HCT116 (cell line): Measurements from ENCODE around the gene PKN1. TPM values are rescaled to one million over a fixed set of nuclear protein-coding genes. Genes with fewer than 3 reads are reported as not detected.

ENCODE experiments used
- ATAC-seq: fragments of 200-7000 bp; cut with Tn5 transposase; 2 replicates; pipeline ENCODE4 v1.9.1; 2020; ENCODE audit warnings: mild to moderate bottlenecking, moderate library complexity
- BruUV-seq: library from RNA; stranded (reverse); fragments of 400-500 nt; replicated peaks from 2 replicates; lab custom pipeline; 2021; lab: Mats Ljungman, UMichigan
- CTCF ChIA-PET: fragments of 300-600 bp; sonication (Branson Sonifier 250); formaldehyde crosslinking; loops from one replicate; lab custom pipeline; 2021; ENCODE audit warnings: antibody characterized with exemption; lab: Charles Lee
- POLR2A ChIA-PET: fragments of 300-600, 350-600 bp; sonication (Branson Sonifier 250); formaldehyde crosslinking; loops from one replicate; lab custom pipeline; 2021; ENCODE audit warnings: antibody characterized with exemption; lab: Charles Lee
- RAD21 ChIA-PET, 2 experiments: fragments of 300-600 bp; sonication (Branson Sonifier 250); formaldehyde crosslinking; loops; one replicate each; lab custom pipeline; 2023; ENCODE audit warnings: low total read pairs in 2 of 2; ENCODE audit not compliant: uncharacterized antibody in 2 of 2, unreplicated experiment in 2 of 2, low non-redundant PET in 1 of 2; lab: Charles Lee
- DNase-seq: peaks from one replicate; pipeline ENCODE4 v3.0.0-alpha.2; 2010; ENCODE audit warnings: low read depth, low spot score
- H2AFZ ChIP-seq: fragments of 200-600 bp; shearing (Covaris generic), sonication (generic); 2 replicates; pipeline ENCODE4 v1.6.1; 2017; ENCODE audit warnings: low read depth, mixed run types, mixed read lengths, antibody characterized with exemption, low read length; ENCODE audit not compliant: poor library complexity, severe bottlenecking
- H3K27ac ChIP-seq: 2 replicates; pipeline ENCODE4 v1.5.1; 2012; ENCODE audit warnings: low read depth, low read length
- H3K27me3 ChIP-seq: fragments of 200-600 bp; sonication (generic); 2 replicates; pipeline ENCODE4 v1.6.1; 2016; ENCODE audit warnings: mixed run types, low read length, mixed read lengths; ENCODE audit not compliant: insufficient read depth
- H3K36me3 ChIP-seq, 2 experiments: fragments of 200-500 bp in 1 of 2; fragments of 200-600 bp in 1 of 2; sonication (Bioruptor generic) in 1 of 2; sonication (generic) in 1 of 2; 2 replicates each; pipeline versions ENCODE4 v1.5.1 to v1.6.1; 2014 to 2016; ENCODE audit warnings: low read length in 2 of 2, inconsistent platforms in 1 of 2, mixed read lengths in 1 of 2, mixed run types in 1 of 2; ENCODE audit not compliant: insufficient read depth in 2 of 2, control insufficient read depth in 1 of 2
- H3K4me1 ChIP-seq, 2 experiments: fragments of 200-600 bp in 1 of 2; sonication (generic) in 1 of 2; 2 replicates each; pipeline versions ENCODE4 v1.5.1 to v1.6.1; 2012 to 2017; ENCODE audit warnings: low read length in 2 of 2, inconsistent platforms in 1 of 2, mild to moderate bottlenecking in 1 of 2, mixed read lengths in 1 of 2, mixed run types in 1 of 2, moderate library complexity in 1 of 2; ENCODE audit not compliant: insufficient read depth in 2 of 2, control insufficient read depth in 1 of 2
- H3K4me2 ChIP-seq: fragments of 200-600 bp; sonication (generic); 2 replicates; pipeline ENCODE4 v1.6.1; 2017; ENCODE audit warnings: mixed run types, low read length, mixed read lengths
- H3K4me3 ChIP-seq, 2 experiments: fragments of 200-600 bp in 1 of 2; sonication (generic) in 1 of 2; replicated peaks in 1 of 2; 2 replicates each; pipeline ENCODE4 v1.5.1; 2011 to 2016; ENCODE audit warnings: low read length in 2 of 2, control low read depth in 1 of 2, low read depth in 1 of 2, mild to moderate bottlenecking in 1 of 2, mixed read lengths in 1 of 2, mixed run types in 1 of 2
- H3K79me2 ChIP-seq: fragments of 200-600 bp; sonication (generic); 2 replicates; pipeline ENCODE4 v1.6.1; 2017; ENCODE audit warnings: mild to moderate bottlenecking, mixed run types, low read length, moderate library complexity, mixed read lengths; ENCODE audit not compliant: insufficient read depth
- H3K9ac ChIP-seq: fragments of 200-600 bp; sonication (generic); 2 replicates; pipeline ENCODE4 v1.6.1; 2016; ENCODE audit warnings: low read length, mixed read lengths
- H3K9me2 ChIP-seq: fragments of 200-600 bp; sonication (generic), shearing (Covaris generic); 2 replicates; pipeline ENCODE4 v1.6.1; 2017; ENCODE audit warnings: mixed run types, mild to moderate bottlenecking, moderate library complexity; ENCODE audit not compliant: insufficient read depth
- H3K9me3 ChIP-seq, 2 experiments: fragments of 200-500 bp in 1 of 2; fragments of 200-600 bp in 1 of 2; sonication (Bioruptor generic) in 1 of 2; sonication (generic) in 1 of 2; 2 replicates each; pipeline ENCODE4 v1.6.1; 2014 to 2017; ENCODE audit warnings: low read length in 2 of 2, mixed read lengths in 2 of 2, inconsistent platforms in 1 of 2, low read depth in 1 of 2, mild to moderate bottlenecking in 1 of 2, mixed run types in 1 of 2, moderate library complexity in 1 of 2; ENCODE audit not compliant: control insufficient read depth in 1 of 2, insufficient read depth in 1 of 2
- H4K20me1 ChIP-seq: fragments of 200-600 bp; sonication (generic), shearing (Covaris generic); 2 replicates; pipeline ENCODE4 v1.6.1; 2017; ENCODE audit warnings: mixed run types, mild to moderate bottlenecking, moderate library complexity; ENCODE audit not compliant: insufficient read depth
- CBX3 ChIP-seq: IDR thresholded peaks from 2 replicates; pipeline ENCODE4 v1.6.1; 2012; ENCODE audit warnings: low read depth
- CTCF ChIP-seq, 3 experiments: fragments of 200-600 bp in 1 of 3; sonication (generic) in 1 of 3; IDR thresholded peaks in 2 of 3; conservative IDR thresholded peaks in 1 of 3; 2 replicates each; pipeline ENCODE4 v1.5.1; 2012 to 2017; ENCODE audit warnings: low read depth in 2 of 3, low read length in 2 of 3, antibody characterized with exemption in 1 of 3, borderline replicate concordance in 1 of 3, control low read depth in 1 of 3, mild to moderate bottlenecking in 1 of 3, mixed read lengths in 1 of 3, mixed run types in 1 of 3, moderate library complexity in 1 of 3; ENCODE audit not compliant: insufficient read depth in 1 of 3
- ELF1 ChIP-seq: IDR thresholded peaks from 2 replicates; pipeline ENCODE4 v1.6.1; 2012; ENCODE audit warnings: low read depth, borderline replicate concordance
- EZH2 ChIP-seq: fragments of 200-600 bp; sonication (generic); IDR thresholded peaks from 2 replicates; pipeline ENCODE4 v1.6.1; 2017; ENCODE audit warnings: antibody characterized with exemption, mixed run types
- POLR2A ChIP-seq: IDR thresholded peaks from 2 replicates; pipeline ENCODE4 v1.7.0; 2011; ENCODE audit warnings: borderline replicate concordance; ENCODE audit not compliant: insufficient read depth, insufficient read length; ENCODE audit errors: extremely low read depth
- POLR2AphosphoS5 ChIP-seq: IDR thresholded peaks from 2 replicates; pipeline ENCODE4 v1.6.1; 2011; ENCODE audit warnings: mild to moderate bottlenecking, low read depth, low read length, moderate library complexity
- SIN3A ChIP-seq: IDR thresholded peaks from 2 replicates; pipeline ENCODE4 v1.6.1; 2012; ENCODE audit warnings: low read depth
- SP1 ChIP-seq: IDR thresholded peaks from 2 replicates; pipeline ENCODE4 v1.6.1; 2012; ENCODE audit warnings: low read depth
- SRF ChIP-seq: IDR thresholded peaks from 2 replicates; pipeline ENCODE4 v1.6.1; 2012; ENCODE audit warnings: low read depth
- ZFX ChIP-seq: fragments of 450-650 bp; IDR thresholded peaks from 2 replicates; pipeline ENCODE4 v1.6.1; 2017
- ZNF274 ChIP-seq: fragments of 200-500 bp; sonication (Bioruptor generic); IDR thresholded peaks from 2 replicates; pipeline ENCODE4 v1.6.1; 2014; ENCODE audit warnings: mild to moderate bottlenecking, low read depth, low read length, inconsistent platforms
- intact Hi-C: fragments of 100-400 bp; cut with micrococcal nuclease; formaldehyde crosslinking; loops from 2 replicates; pipeline ENCODE4 v1.10.0; 2022
- total RNA-seq: library from RNA; stranded (reverse); gene quantifications from one replicate; pipeline ENCODE4 v1.2.1, GENCODE V29; 2021; ENCODE audit not compliant: unreplicated experiment
- TF ChIP-seq, protein P1 (sequence below): IDR thresholded peaks from 2 replicates; pipeline ENCODE4 v1.6.1; 2011; ENCODE audit warnings: mild to moderate bottlenecking, low read length, moderate library complexity; ENCODE audit not compliant: insufficient replicate concordance; ENCODE audit errors: extremely low read depth
- TF ChIP-seq, protein P2 (sequence below): IDR thresholded peaks from 2 replicates; pipeline ENCODE4 v1.6.1; 2012; ENCODE audit warnings: low read depth

Gene PKN1
- total RNA-seq, 1 experiment from 2014 or later: 248 TPM

DNA sequence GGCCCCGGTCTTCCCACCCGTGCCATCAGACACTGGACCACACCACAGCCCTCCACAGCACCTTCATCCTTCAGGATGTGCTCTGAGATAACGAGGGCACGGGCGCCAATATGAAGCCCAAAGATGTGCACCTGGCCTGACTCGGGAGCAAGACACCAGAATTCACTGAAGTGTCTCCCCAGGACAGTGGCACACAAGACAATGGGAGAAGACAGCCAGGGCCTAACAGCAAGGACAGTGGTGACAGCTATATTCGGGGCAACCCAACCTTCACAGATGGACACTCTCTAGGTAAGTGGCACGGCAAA, 21.2 kb upstream of the PKN1 start:
- no peak overlapping the region; the same call in 1 of the 2 replicates for H3K27ac ChIP-seq
- ChIA-PET CTCF (interaction anchor here (1.3 kb wide), 1 partner anchor 275 kb away, joined by 4 read pairs; the partner anchor contains the start of gene ASF1B), RAD21 (no interaction called here), POLR2A (no interaction called here)
- H3K4me1 ChIP-seq: peaks cover 1 to 9% of the 10 kb centered on the region in 2 experiments
- H3K9ac ChIP-seq: no peak overlapping the region
- peaks cover 41 to 58% of the 10 kb centered on the region in 2 experiments for H3K36me3 ChIP-seq
- H3K27me3 ChIP-seq: no peaks in the 10 kb centered on the region
- H4K20me1 ChIP-seq: peaks cover 18% of the 10 kb centered on the region; the same call in 1 of the 2 replicates
- TF ChIP-seq SIN3A (no peak), SP1 (no peak), CTCF (IDR thresholded peaks at IDR 0.05 in 2 of 3, conservative IDR thresholded peaks at IDR 0.05 in 1 of 3; ENCODE audit: borderline replicate concordance in 1 of 3, insufficient read depth in 1 of 3, low read depth in 2 of 3, low read length in 2 of 3) (no peak), SRF (no peak), ZFX (no peak), ELF1 (no peak), POLR2A (no peak), POLR2AphosphoS5 (no peak), CBX3 (no peak), ZNF274 (no peak), EZH2 (no peak)
- TF ChIP-seq, protein P1, sequence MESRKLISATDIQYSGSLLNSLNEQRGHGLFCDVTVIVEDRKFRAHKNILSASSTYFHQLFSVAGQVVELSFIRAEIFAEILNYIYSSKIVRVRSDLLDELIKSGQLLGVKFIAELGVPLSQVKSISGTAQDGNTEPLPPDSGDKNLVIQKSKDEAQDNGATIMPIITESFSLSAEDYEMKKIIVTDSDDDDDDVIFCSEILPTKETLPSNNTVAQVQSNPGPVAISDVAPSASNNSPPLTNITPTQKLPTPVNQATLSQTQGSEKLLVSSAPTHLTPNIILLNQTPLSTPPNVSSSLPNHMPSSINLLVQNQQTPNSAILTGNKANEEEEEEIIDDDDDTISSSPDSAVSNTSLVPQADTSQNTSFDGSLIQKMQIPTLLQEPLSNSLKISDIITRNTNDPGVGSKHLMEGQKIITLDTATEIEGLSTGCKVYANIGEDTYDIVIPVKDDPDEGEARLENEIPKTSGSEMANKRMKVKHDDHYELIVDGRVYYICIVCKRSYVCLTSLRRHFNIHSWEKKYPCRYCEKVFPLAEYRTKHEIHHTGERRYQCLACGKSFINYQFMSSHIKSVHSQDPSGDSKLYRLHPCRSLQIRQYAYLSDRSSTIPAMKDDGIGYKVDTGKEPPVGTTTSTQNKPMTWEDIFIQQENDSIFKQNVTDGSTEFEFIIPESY: no peak
- TF ChIP-seq, protein P2, sequence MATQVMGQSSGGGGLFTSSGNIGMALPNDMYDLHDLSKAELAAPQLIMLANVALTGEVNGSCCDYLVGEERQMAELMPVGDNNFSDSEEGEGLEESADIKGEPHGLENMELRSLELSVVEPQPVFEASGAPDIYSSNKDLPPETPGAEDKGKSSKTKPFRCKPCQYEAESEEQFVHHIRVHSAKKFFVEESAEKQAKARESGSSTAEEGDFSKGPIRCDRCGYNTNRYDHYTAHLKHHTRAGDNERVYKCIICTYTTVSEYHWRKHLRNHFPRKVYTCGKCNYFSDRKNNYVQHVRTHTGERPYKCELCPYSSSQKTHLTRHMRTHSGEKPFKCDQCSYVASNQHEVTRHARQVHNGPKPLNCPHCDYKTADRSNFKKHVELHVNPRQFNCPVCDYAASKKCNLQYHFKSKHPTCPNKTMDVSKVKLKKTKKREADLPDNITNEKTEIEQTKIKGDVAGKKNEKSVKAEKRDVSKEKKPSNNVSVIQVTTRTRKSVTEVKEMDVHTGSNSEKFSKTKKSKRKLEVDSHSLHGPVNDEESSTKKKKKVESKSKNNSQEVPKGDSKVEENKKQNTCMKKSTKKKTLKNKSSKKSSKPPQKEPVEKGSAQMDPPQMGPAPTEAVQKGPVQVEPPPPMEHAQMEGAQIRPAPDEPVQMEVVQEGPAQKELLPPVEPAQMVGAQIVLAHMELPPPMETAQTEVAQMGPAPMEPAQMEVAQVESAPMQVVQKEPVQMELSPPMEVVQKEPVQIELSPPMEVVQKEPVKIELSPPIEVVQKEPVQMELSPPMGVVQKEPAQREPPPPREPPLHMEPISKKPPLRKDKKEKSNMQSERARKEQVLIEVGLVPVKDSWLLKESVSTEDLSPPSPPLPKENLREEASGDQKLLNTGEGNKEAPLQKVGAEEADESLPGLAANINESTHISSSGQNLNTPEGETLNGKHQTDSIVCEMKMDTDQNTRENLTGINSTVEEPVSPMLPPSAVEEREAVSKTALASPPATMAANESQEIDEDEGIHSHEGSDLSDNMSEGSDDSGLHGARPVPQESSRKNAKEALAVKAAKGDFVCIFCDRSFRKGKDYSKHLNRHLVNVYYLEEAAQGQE: no peak
- no peak overlapping the region for H3K4me2 ChIP-seq
- H3K79me2 ChIP-seq: peaks cover 73% of the 10 kb centered on the region
- H2AFZ ChIP-seq: no peak overlapping the region
- intact Hi-C loops: no loop called here
- BruUV-seq: no TSS peak
- H3K4me3 ChIP-seq: no peak overlapping the region
- DNase-seq (no peak), ATAC-seq (no peak)
- H3K9me2 ChIP-seq: no peaks in the 10 kb centered on the region
- no peaks in the 10 kb centered on the region for H3K9me3 ChIP-seq
